PFSK-1 (cell line): ENCODE measurements around the gene NNAT.

Source experiments
- FOXP2 ChIP-seq: optimal IDR thresholded peaks from 2 replicates; pipeline ENCODE3; 2011; ENCODE audit warnings: borderline replicate concordance, control low read depth, inconsistent platforms; ENCODE audit not compliant: insufficient read depth; ENCODE audit errors: extremely low read length, extremely low read depth
- POLR2AphosphoS5 ChIP-seq: IDR thresholded peaks from 2 replicates; pipeline ENCODE4 v1.6.1; 2012; ENCODE audit warnings: low read depth, mild to moderate bottlenecking, control low read depth, low read length, moderate library complexity
- REST ChIP-seq, 2 experiments: IDR thresholded peaks; 2 replicates each; pipeline versions ENCODE4 v1.6.1 to v1.8.0; 2011 to 2012; ENCODE audit warnings: low read depth in 2 of 2, low read length in 2 of 2, control low read depth in 1 of 2, inconsistent platforms in 1 of 2, mild to moderate bottlenecking in 1 of 2, moderate library complexity in 1 of 2; ENCODE audit not compliant: insufficient read depth in 1 of 2
- SIN3A ChIP-seq: IDR thresholded peaks from 2 replicates; pipeline ENCODE4 v1.6.1; 2012; ENCODE audit warnings: mild to moderate bottlenecking, low read length, moderate library complexity, borderline replicate concordance; ENCODE audit not compliant: insufficient read depth
- TAF1 ChIP-seq: IDR thresholded peaks from 2 replicates; pipeline ENCODE4 v1.6.1; 2012; ENCODE audit warnings: low read length, control low read depth, borderline replicate concordance; ENCODE audit not compliant: insufficient read depth

NNAT gene

GRCh38 chr20:37515876-37516275 is 5.2 kb upstream of the NNAT start:
- TF ChIP-seq POLR2AphosphoS5 (no peak), FOXP2 (no peak), TAF1 (no peak), SIN3A (no peak), REST (IDR thresholded peaks at IDR 0.05; ENCODE audit: insufficient read depth in 1 of 2, low read depth in 2 of 2, low read length in 2 of 2) (no peak)

- no peak for TF ChIP-seq FOXP2
- no peak for TF ChIP-seq REST (IDR thresholded peaks at IDR 0.05; ENCODE audit: insufficient read depth in 1 of 2, low read depth in 2 of 2, low read length in 2 of 2)
- TF ChIP-seq POLR2AphosphoS5: no peak
- no peak for TF ChIP-seq SIN3A
- TF ChIP-seq TAF1: no peak
These were observed 4.0 kb upstream of the NNAT start for GRCh38 chr20:37516811-37517750.

GRCh38 chr20:37518059-37518458 is 3.0 kb upstream of the NNAT start:
- TF ChIP-seq SIN3A (no peak), FOXP2 (no peak), TAF1 (no peak)

GRCh38 chr20:37518606-37519507 is 2.2 kb upstream of the NNAT start:
- TF ChIP-seq POLR2AphosphoS5 (no peak), SIN3A (no peak), TAF1 (no peak), FOXP2 (no peak), REST (IDR thresholded peaks at IDR 0.05; ENCODE audit: insufficient read depth in 1 of 2, low read depth in 2 of 2, low read length in 2 of 2) (no peak)

- TF ChIP-seq FOXP2 (no peak), SIN3A (no peak), REST (IDR thresholded peaks at IDR 0.05; ENCODE audit: insufficient read depth in 1 of 2, low read depth in 2 of 2, low read length in 2 of 2) (no peak), TAF1 (no peak), POLR2AphosphoS5 (no peak)
These were observed 1.3 kb upstream of the NNAT start for GRCh38 chr20:37519508-37520418.
